ENCODE measurements around the gene RNF126.
"Not testable (repeated sequence)": the region's sequence is repeated elsewhere in the genome, so short reads cannot be mapped to it uniquely, and the experiment has no call there.

The RNF126 gene

DNA sequence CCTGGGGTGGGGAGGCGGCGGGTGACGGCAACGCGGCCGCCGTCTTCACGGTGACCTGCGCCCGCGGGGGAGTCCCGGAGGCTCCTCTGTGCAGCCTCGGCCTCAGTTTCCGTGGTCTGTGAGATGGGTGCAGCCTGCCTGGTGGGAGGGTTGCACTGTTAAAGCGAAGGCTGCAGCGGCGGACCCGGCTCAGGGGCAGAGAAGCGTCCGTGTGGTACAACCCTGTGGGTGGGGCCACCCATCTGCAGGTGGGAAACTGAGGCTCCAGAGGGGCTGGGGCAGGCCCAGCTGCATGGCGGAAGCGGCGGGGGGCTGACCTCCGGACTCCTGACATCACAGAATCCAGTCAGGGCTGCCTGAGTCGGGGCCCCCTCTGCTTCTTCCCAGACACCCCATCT is 22.9 kb downstream of the RNF126 start:
- ATAC-seq (ENCODE audit: low read depth), result no peak

GRCh38 chr19:639253-640160 is 23.5 kb downstream of the RNF126 start, which contains the start of gene FGF22:
TSS of gene FGF22 (plus strand) at chr19:639879. CDS start at chr19:639926, 47 bp downstream.
- Mint-ChIP-seq H3K4me1 (peaks cover 22% of the 10 kb centered on the region), H3K27ac (peak within 1 kb of the TSS; percentile 93), H3K27me3 (no peaks in the 10 kb centered on the region), H3K36me3 (no peaks in the 10 kb centered on the region), H3K4me3 (peak within 1 kb of the TSS; percentile 89), H3K9me3 (no peaks in the 10 kb centered on the region)
- ATAC-seq (ENCODE audit: low read depth) (peak; percentile 81), DNase-seq (ENCODE audit: low spot score in 2 of 2) (peak; percentile 83 to 89)

More for the DNA sequence above, 22.9 kb downstream of the RNF126 start:
- Mint-ChIP-seq H3K4me3 (peak overlapping the region; percentile 49), H3K9me3 (no peaks in the 10 kb centered on the region), H3K4me1 (peaks cover 22% of the 10 kb centered on the region), H3K27me3 (no peaks in the 10 kb centered on the region), H3K27ac (peak overlapping the region; percentile 31), H3K36me3 (no peaks in the 10 kb centered on the region)
- DNase-seq (ENCODE audit: low spot score in 2 of 2), result no peak

GRCh38 chr19:638906-639252 is 24.1 kb downstream of the RNF126 start:
- Mint-ChIP-seq H3K4me1 (peaks cover 22% of the 10 kb centered on the region), H3K36me3 (no peaks in the 10 kb centered on the region), H3K27me3 (no peaks in the 10 kb centered on the region), H3K27ac (peak overlapping the region; percentile 93), H3K4me3 (peak overlapping the region; percentile 89), H3K9me3 (no peaks in the 10 kb centered on the region)
- DNase-seq (ENCODE audit: low spot score in 2 of 2), result no peak
- ATAC-seq (ENCODE audit: low read depth), result no peak

- Mint-ChIP-seq H3K4me3 (no peak overlapping the region), H3K4me1 (peaks cover 22% of the 10 kb centered on the region), H3K36me3 (peaks cover 5% of the 10 kb centered on the region), H3K27ac (no peak overlapping the region), H3K27me3 (no peaks in the 10 kb centered on the region), H3K9me3 (no peaks in the 10 kb centered on the region)
- DNase-seq (ENCODE audit: low spot score in 2 of 2), result no peak
- ATAC-seq (ENCODE audit: low read depth), result no peak
These were observed 27.9 kb downstream of the RNF126 start for GRCh38 chr19:634975-635652.

- Mint-ChIP-seq H3K9me3 (no peaks in the 10 kb centered on the region), H3K4me1 (peaks cover 16% of the 10 kb centered on the region), H3K27ac (peak overlapping the region; percentile 89), H3K27me3 (no peaks in the 10 kb centered on the region), H3K4me3 (peak overlapping the region; percentile 96), H3K36me3 (peaks cover 9% of the 10 kb centered on the region)
- DNase-seq (ENCODE audit: low spot score in 2 of 2), result no peak
- ATAC-seq (ENCODE audit: low read depth), result no peak
These were observed 29.0 kb downstream of the RNF126 start for GRCh38 chr19:633786-634639.

DNA sequence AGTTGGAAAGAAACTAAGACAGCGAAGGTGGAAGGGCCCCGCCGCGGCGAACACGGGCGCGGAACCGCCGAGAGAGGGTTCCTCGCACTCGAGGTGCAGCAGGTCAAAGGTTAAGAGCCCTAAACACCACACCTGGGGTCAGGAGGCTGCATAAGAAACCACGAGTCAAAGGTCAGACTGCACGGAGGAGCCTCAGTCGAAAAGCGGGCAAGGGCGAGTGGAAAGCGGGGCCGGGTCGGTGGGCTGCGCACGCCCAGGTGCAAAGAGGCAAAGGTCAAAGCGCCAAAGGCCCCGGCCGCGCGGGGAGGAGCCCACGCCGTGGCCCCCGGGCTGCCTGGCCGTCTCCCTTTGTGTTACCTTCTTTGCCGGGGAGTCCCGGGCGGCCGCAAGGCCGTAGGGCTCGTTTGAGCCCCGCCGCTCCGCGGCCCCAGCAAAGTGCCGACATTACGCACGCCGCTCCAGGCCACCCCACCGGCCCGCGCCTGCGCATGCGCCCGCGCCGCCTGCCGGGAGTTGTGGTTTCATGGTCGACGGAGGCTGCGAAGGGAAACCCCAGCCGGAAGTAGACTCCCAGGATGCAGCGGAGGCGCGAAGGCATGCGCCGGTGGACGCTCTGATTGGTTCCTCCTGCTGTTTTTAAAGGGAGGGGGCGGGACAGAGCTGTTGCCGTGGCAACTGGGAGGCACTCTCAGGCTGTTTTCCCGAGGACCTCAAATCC is 29.8 kb downstream of the RNF126 start, which contains the start of gene POLRMT:
Gene POLRMT, minus strand, starts transcription at position 470 of the 718 bp plus-strand sequence. Its CDS starts 25 bp downstream, at position 445.
- Mint-ChIP-seq H3K27me3 (no peaks in the 10 kb centered on the region), H3K36me3 (peaks cover 15% of the 10 kb centered on the region), H3K9me3 (no peaks in the 10 kb centered on the region)

DNA sequence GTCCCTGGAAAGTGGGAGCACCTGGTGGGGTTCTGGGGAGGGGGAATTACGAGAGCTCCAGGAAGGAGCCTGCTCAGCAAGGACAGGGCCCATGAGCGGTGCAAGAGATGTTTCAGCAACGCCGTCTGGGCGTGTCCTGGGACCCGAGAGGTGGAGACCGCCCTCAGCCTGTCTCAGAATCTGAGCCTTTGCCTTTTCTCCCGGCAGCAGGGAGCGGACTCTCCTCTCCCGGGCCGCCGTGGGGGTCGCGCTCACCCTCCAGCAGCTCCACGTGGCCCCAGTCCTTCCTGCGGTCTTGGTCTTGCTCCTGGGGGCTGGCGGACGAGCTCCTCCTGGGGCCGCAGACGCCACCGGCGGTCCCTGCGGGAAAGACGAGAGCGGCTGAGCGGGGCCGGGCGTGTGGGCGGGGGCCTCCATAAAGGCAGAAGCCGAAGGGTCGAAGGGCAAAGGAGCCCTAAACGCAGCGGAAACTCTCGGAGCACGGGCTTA is 30.4 kb downstream of the RNF126 start:
- no peaks in the 10 kb centered on the region for H3K9me3 Mint-ChIP-seq
- peak overlapping the region; percentile 89 for H3K27ac Mint-ChIP-seq
- peaks cover 14% of the 10 kb centered on the region for H3K4me1 Mint-ChIP-seq
- H3K36me3 Mint-ChIP-seq, result peaks cover 15% of the 10 kb centered on the region
- ATAC-seq (ENCODE audit: low read depth) (no peak), DNase-seq (ENCODE audit: low spot score in 2 of 2) (no peak)
- peak overlapping the region; percentile 96 for H3K4me3 Mint-ChIP-seq
- H3K27me3 Mint-ChIP-seq, result no peaks in the 10 kb centered on the region

More for the DNA sequence above, 29.8 kb downstream of the RNF126 start, which contains the start of gene POLRMT:
- Mint-ChIP-seq H3K27ac (peak within 1 kb of the TSS; percentile 89), H3K4me1 (peaks cover 16% of the 10 kb centered on the region), H3K4me3 (peak within 1 kb of the TSS; percentile 96)
- DNase-seq (ENCODE audit: low spot score in 2 of 2) (peak; percentile 88 to 93), ATAC-seq (ENCODE audit: low read depth) (peak; percentile 87)

DNA sequence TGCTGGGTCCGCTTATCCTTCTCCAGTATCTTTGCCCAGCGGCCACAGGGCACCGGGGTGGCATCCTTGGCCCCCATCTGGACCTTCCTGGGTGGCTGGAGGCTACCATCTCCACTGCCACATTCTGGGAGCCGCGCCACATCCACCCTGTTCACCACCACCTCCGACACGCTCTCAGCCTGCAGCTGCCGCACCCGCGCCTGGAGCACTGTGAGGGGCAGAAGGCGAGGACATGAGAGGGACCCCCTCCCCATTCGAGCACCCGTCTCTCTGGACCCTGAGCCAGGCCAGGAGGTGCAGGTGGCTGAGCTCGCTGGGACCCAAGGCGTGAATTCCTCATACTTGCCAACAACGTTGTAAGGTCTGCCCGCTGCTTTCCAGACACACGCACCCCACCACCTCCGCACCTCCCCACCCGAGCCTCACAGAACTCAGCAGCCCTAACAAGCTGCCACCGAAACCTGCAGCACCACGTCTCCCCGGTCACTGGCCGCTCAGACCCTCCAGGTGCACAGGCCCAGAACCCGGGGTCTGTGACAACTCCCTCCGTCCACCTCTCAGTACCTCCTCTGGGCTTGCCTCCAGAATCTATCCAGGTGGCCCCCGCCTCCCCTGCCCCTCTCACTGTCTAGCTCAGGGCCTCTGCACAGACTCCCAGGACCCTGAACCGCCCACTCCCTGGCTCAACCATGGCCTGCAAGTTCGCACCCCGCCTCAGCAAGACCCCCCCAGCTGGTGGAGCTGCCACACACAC is 32.9 kb downstream of the RNF126 start:
- Mint-ChIP-seq H3K27ac (no peak overlapping the region), H3K27me3 (no peaks in the 10 kb centered on the region), H3K4me3 (no peak overlapping the region), H3K36me3 (peaks cover 20% of the 10 kb centered on the region), H3K9me3 (no peaks in the 10 kb centered on the region), H3K4me1 (peaks cover 8% of the 10 kb centered on the region)
- DNase-seq (ENCODE audit: low spot score in 2 of 2), result no peak
- ATAC-seq (ENCODE audit: low read depth), result no peak

DNA sequence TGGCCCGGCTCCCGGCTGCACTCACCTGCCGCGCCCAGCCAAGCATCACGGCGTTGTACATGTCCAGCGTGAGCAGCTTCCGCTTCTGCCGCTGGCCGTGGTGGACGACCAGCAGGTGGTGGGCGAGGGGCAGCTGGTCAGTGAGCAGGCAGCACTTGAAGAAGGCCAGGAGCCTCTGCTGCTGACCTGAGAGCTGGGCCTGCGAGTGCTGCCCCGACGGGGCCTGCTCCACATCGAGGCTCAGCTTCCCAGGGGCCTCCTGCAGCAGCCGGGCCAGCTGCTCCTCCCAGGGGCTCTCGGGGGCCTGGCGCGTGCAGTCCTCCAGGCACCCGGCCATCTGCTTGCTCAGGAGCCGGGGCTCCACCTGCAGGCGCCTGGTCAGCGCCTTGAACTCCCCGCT is 33.5 kb downstream of the RNF126 start:
- peaks cover 20% of the 10 kb centered on the region for H3K36me3 Mint-ChIP-seq
- not testable (repeated sequence) for DNase-seq (ENCODE audit: low spot score in 2 of 2); H3K4me3 Mint-ChIP-seq; ATAC-seq (ENCODE audit: low read depth); H3K27ac Mint-ChIP-seq; H3K4me1 Mint-ChIP-seq; H3K9me3 Mint-ChIP-seq; H3K27me3 Mint-ChIP-seq

DNA sequence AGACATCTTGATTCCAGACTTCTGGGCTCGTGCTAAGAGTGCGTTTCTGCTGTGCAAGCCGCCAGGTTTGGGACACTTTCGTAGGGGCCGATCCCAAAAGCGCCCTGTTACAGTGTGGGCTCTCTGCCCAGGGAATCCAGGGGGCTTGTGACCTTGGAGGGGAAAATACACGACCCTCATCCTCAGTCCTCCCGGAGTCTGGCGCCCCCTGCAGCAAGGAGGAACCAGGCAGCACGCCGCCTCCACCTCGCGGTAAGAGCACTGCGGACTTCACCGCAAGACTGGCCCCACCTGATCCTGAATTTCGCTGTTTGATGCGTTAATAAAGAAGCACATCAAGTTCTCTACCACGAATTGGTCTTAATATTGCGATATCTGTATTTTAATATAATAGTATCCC is 34.8 kb downstream of the RNF126 start:
- Mint-ChIP-seq H3K27ac (no peak overlapping the region), H3K36me3 (peaks cover 20% of the 10 kb centered on the region), H3K4me3 (no peak overlapping the region), H3K9me3 (no peaks in the 10 kb centered on the region), H3K27me3 (no peaks in the 10 kb centered on the region), H3K4me1 (peaks cover 4% of the 10 kb centered on the region)
- no peak for ATAC-seq (ENCODE audit: low read depth)
- no peak for DNase-seq (ENCODE audit: low spot score in 2 of 2)

DNA sequence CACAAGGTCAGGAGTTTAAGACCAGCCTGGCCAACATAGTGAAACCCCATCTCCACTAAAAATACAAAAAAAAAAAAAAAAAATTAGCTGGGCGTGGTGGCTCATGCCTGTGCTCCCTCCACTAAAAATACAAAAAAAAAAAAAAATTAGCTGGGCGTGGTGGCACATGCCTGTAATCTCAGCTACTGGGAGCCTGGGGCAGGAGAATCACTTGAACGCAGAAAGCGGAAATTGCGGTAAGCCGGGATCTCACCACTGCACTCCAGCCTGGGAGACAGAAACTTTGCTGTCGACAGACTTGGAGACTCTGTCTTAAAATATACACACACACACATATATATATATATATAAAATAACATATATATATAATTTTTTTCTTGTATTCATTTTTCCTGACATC is 36.4 kb downstream of the RNF126 start:
- H3K4me1 Mint-ChIP-seq; H3K4me3 Mint-ChIP-seq; H3K27me3 Mint-ChIP-seq; H3K9me3 Mint-ChIP-seq; DNase-seq (ENCODE audit: low spot score in 2 of 2); ATAC-seq (ENCODE audit: low read depth); H3K27ac Mint-ChIP-seq: not testable (repeated sequence)
- H3K36me3 Mint-ChIP-seq, result peaks cover 22% of the 10 kb centered on the region

DNA sequence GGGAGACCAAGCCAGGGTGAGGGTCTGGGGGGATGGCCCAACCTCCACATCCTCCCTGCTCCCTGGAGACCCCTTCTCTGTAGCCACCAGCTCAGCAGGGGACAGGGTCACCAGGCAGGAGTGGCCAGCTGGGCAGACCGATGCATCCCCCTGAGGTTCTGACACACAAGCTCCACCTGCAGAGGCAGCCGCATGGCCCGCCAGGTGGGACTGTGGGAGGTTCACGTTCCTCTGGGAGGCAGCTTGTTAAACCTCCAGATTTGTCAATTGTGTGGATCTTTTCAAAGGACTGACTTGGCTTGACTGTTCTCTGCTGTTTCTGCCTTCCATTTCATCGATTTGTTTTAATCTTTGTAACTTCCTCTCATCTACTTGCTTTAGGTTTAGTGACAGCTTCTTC is 37.8 kb downstream of the RNF126 start:
- DNase-seq (ENCODE audit: low spot score in 2 of 2), result no peak
- Mint-ChIP-seq H3K27me3 (no peaks in the 10 kb centered on the region), H3K9me3 (no peaks in the 10 kb centered on the region), H3K4me1 (peaks cover 2% of the 10 kb centered on the region), H3K36me3 (peaks cover 22% of the 10 kb centered on the region), H3K27ac (no peak overlapping the region), H3K4me3 (no peak overlapping the region)
- ATAC-seq (ENCODE audit: low read depth), result no peak
